IMR-90 (cell line): ENCODE measurements around the gene WDR91. TPM values are rescaled to one million over a fixed set of nuclear protein-coding genes. Genes with fewer than 3 reads are reported as not detected.

ENCODE experiments used
- ATAC-seq: fragments of 200-7000 bp; cut with Tn5 transposase; 2 replicates; pipeline ENCODE4 v1.9.1; 2020; ENCODE audit warnings: low read depth, mild to moderate bottlenecking, moderate library complexity
- BruUV-seq: library from RNA; stranded (reverse); fragments of 400-500 nt; replicated peaks from 2 replicates; lab custom pipeline; 2021; lab: Mats Ljungman, UMichigan
- CTCF ChIA-PET: fragments of 300-600 bp; formaldehyde crosslinking; extraction: SDS; loops from one replicate; lab custom pipeline; 2021; ENCODE audit warnings: antibody characterized with exemption; lab: Yijun Ruan, JAX
- POLR2A ChIA-PET: fragments of 300-600 bp; sonication (Branson Sonifier 250); formaldehyde crosslinking; loops from one replicate; lab custom pipeline; 2022; ENCODE audit warnings: antibody characterized with exemption; ENCODE audit not compliant: unreplicated experiment; lab: Charles Lee
- DNase-seq: peaks from one replicate; pipeline ENCODE4 v3.0.0; 2013
- H2AFZ ChIP-seq: replicated peaks from 2 replicates; pipeline ENCODE3; 2013; ENCODE audit warnings: low read length, mild to moderate bottlenecking; ENCODE audit not compliant: poor library complexity
- H2AK5ac ChIP-seq: 2 replicates; pipeline ENCODE4 v1.6.1; 2013; ENCODE audit warnings: low read depth, low read length, inconsistent platforms
- H2AK9ac ChIP-seq: replicated peaks from 2 replicates; pipeline ENCODE3; 2013; ENCODE audit warnings: mild to moderate bottlenecking, low read depth, low read length, moderate library complexity; ENCODE audit not compliant: poor library complexity
- H2BK120ac ChIP-seq: 2 replicates; pipeline ENCODE4 v1.6.1; 2013; ENCODE audit warnings: low read depth, low read length, inconsistent platforms
- H2BK15ac ChIP-seq: 3 replicates; pipeline ENCODE4 v1.6.1; 2013; ENCODE audit warnings: low read depth, low read length, inconsistent platforms
- H2BK20ac ChIP-seq: 2 replicates; pipeline ENCODE4 v1.6.1; 2013; ENCODE audit warnings: low read depth, mild to moderate bottlenecking, inconsistent platforms, low read length, moderate library complexity
- H2BK5ac ChIP-seq: 2 replicates; pipeline ENCODE4 v1.6.1; 2013; ENCODE audit warnings: mild to moderate bottlenecking, low read depth, low read length, inconsistent platforms; ENCODE audit not compliant: poor library complexity, severe bottlenecking
- H3K14ac ChIP-seq: replicated peaks from 2 replicates; pipeline ENCODE4 v1.6.1; 2013; ENCODE audit warnings: low read depth, low read length, inconsistent platforms
- H3K18ac ChIP-seq: 2 replicates; pipeline ENCODE4 v1.6.1; 2013; ENCODE audit warnings: low read depth, low read length, control low read depth
- H3K23ac ChIP-seq: 2 replicates; pipeline ENCODE4 v1.6.1; 2013; ENCODE audit warnings: low read depth, low read length, inconsistent platforms
- H3K27ac ChIP-seq: 2 replicates; pipeline ENCODE4 v1.5.1; 2013; ENCODE audit warnings: mild to moderate bottlenecking, control low read depth, low read length; ENCODE audit not compliant: insufficient read depth
- H3K27me3 ChIP-seq: 2 replicates; pipeline ENCODE4 v1.6.1; 2013; ENCODE audit warnings: low read length; ENCODE audit not compliant: control insufficient read depth, insufficient read depth
- H3K36me3 ChIP-seq: 2 replicates; pipeline ENCODE4 v1.6.1; 2013; ENCODE audit warnings: low read length, mixed read lengths; ENCODE audit not compliant: control insufficient read depth, insufficient read depth
- H3K4ac ChIP-seq: 2 replicates; pipeline ENCODE4 v1.6.1; 2013; ENCODE audit warnings: low read depth, low read length, inconsistent platforms
- H3K4me1 ChIP-seq: 2 replicates; pipeline ENCODE4 v1.6.1; 2013; ENCODE audit warnings: low read length, mixed read lengths; ENCODE audit not compliant: control insufficient read depth, insufficient read depth
- H3K4me2 ChIP-seq: 2 replicates; pipeline ENCODE4 v1.6.1; 2013; ENCODE audit warnings: low read depth, mild to moderate bottlenecking, control low read depth, low read length, moderate library complexity
- H3K4me3 ChIP-seq: 2 replicates; pipeline ENCODE4 v1.5.1; 2013; ENCODE audit warnings: low read depth, mild to moderate bottlenecking, control low read depth, low read length, moderate library complexity; ENCODE audit not compliant: insufficient read depth
- H3K56ac ChIP-seq: 2 replicates; pipeline ENCODE4 v1.6.1; 2013; ENCODE audit warnings: low read length, inconsistent platforms; ENCODE audit not compliant: insufficient read depth; ENCODE audit errors: extremely low read depth
- H3K79me1 ChIP-seq, 2 experiments: 2 replicates each; pipeline ENCODE4 v1.6.1; 2013; ENCODE audit warnings: low read length in 2 of 2, inconsistent platforms in 1 of 2, low read depth in 1 of 2
- H3K9ac ChIP-seq: 2 replicates; pipeline ENCODE4 v1.6.1; 2013; ENCODE audit warnings: low read depth, low read length, control low read depth
- H3K9me1 ChIP-seq: 2 replicates; pipeline ENCODE4 v1.6.1; 2013; ENCODE audit warnings: low read length, inconsistent platforms; ENCODE audit not compliant: insufficient read depth
- H3K9me3 ChIP-seq: 2 replicates; pipeline ENCODE4 v1.6.1; 2013; ENCODE audit warnings: low read length; ENCODE audit not compliant: control insufficient read depth, insufficient read depth
- H4K20me1 ChIP-seq: 2 replicates; pipeline ENCODE4 v1.6.1; 2013; ENCODE audit warnings: low read length, inconsistent platforms; ENCODE audit not compliant: insufficient read depth
- H4K5ac ChIP-seq: 2 replicates; pipeline ENCODE4 v1.6.1; 2013; ENCODE audit warnings: mild to moderate bottlenecking, low read depth, low read length, control low read depth
- H4K8ac ChIP-seq, 2 experiments: 2 replicates each; pipeline ENCODE4 v1.6.1; 2013; ENCODE audit warnings: low read depth in 2 of 2, low read length in 2 of 2, control low read depth in 1 of 2, inconsistent platforms in 1 of 2
- H4K91ac ChIP-seq: 2 replicates; pipeline ENCODE4 v1.6.1; 2013; ENCODE audit warnings: low read depth, low read length, inconsistent platforms; ENCODE audit not compliant: insufficient read depth
- BHLHE40 ChIP-seq: fragments of 150-350 bp; IDR thresholded peaks from 2 replicates; pipeline ENCODE4 v1.6.1; 2016; ENCODE audit warnings: mild to moderate bottlenecking, low read depth, low read length
- CEBPB ChIP-seq: IDR thresholded peaks from 2 replicates; pipeline ENCODE4 v1.6.1; 2012; ENCODE audit warnings: low read depth, low read length, improper control_type of control experiment
- CTCF ChIP-seq: conservative IDR thresholded peaks from 2 replicates; pipeline ENCODE4 v1.5.1; 2012; ENCODE audit warnings: mild to moderate bottlenecking, low read depth, low read length, improper control_type of control experiment
- ELK1 ChIP-seq: fragments of 150-350 bp; IDR thresholded peaks from 2 replicates; pipeline ENCODE4 v1.6.1; 2016; ENCODE audit warnings: low read depth, mild to moderate bottlenecking, low read length, moderate library complexity, borderline replicate concordance
- MXI1 ChIP-seq: IDR thresholded peaks from 2 replicates; pipeline ENCODE4 v1.6.1; 2012; ENCODE audit warnings: low read depth, mild to moderate bottlenecking, low read length, moderate library complexity, borderline replicate concordance
- RCOR1 ChIP-seq: IDR thresholded peaks from 2 replicates; pipeline ENCODE4 v1.6.1; 2012; ENCODE audit warnings: mild to moderate bottlenecking, low read length, improper control_type of control experiment; ENCODE audit not compliant: insufficient replicate concordance
- USF2 ChIP-seq: fragments of 150-350 bp; IDR thresholded peaks from 2 replicates; pipeline ENCODE4 v1.6.1; 2017; ENCODE audit warnings: mild to moderate bottlenecking, antibody characterized with exemption, low read length, low read depth
- WGBS, 2 experiments: methylation state at CpG; one replicate each; pipeline versions ENCODE4 v1.1.5 to v1.1.7; 2013; ENCODE audit warnings: missing lambda C conversion rate in 2 of 2; ENCODE audit not compliant: insufficient read length in 1 of 2; ENCODE audit errors: extremely low coverage in 2 of 2; 5-methylcytosine and 5-hydroxymethylcytosine counted together
- dilution Hi-C: fragments of 300-500 bp; cut with HindIII; formaldehyde crosslinking; loops from one replicate; pipeline ENCODE4 v1.14.3; 2018; ENCODE audit warnings: low sequenced_read_pairs; ENCODE audit not compliant: unreplicated experiment
- in situ Hi-C: fragments of 300-500 bp; cut with MboI; formaldehyde crosslinking; loops from 3 replicates; pipeline ENCODE4 v1.14.3; 2019; ENCODE audit warnings: low sequenced_read_pairs, inconsistent platforms, mixed read lengths
- intact Hi-C: fragments of 100-400 bp; cut with micrococcal nuclease; formaldehyde crosslinking; loops from 2 replicates; pipeline ENCODE4 v1.10.0; 2022
- polyA plus RNA-seq, 3 experiments: library from polyadenylated mRNA; depleted of rRNA; stranded (reverse); fragments of >200 nt; gene quantifications; 2 replicates each; pipeline ENCODE4 v1.2.3, GENCODE V29; 2012; ENCODE audit warnings: low replicate concordance in 1 of 3
- total RNA-seq: library from RNA; depleted of rRNA; stranded (reverse); fragments of >200 nt; gene quantifications from 2 replicates; pipeline ENCODE4 v1.2.3, GENCODE V29; 2012

The WDR91 gene
- total and polyA plus RNA-seq, 2 of the 4 experiments (the other 2 are of a cell fraction) = 5.2 to 10.3 TPM

GRCh38 chr7:135224027-135224426, 12.7 kb upstream of the WDR91 start:
- intact Hi-C loops (no loop called here), dilution Hi-C loops (no loop called here)

More at GRCh38 chr7:135224027-135224426, 12.7 kb upstream of the WDR91 start:
- POLR2A ChIA-PET = interaction anchor here (0.6 kb wide), 1 partner anchor 13 kb away, joined by 3 read pairs; the partner anchor contains the start of gene WDR91
- Histone ChIP-seq H4K20me1 (no peaks in the 10 kb centered on the region), H3K27me3 (peaks cover 6% of the 10 kb centered on the region), H4K5ac (no peak overlapping the region), H3K27ac (no peak overlapping the region), H2BK120ac (no peak overlapping the region), H4K8ac (no peak overlapping the region), H3K4me1 (no peaks in the 10 kb centered on the region), H2AFZ (no peak overlapping the region), H3K56ac (no peak overlapping the region), H3K79me1 (no peaks in the 10 kb centered on the region), H3K18ac (no peak overlapping the region), H3K9ac (no peak overlapping the region), H3K9me1 (no peaks in the 10 kb centered on the region), H3K36me3 (no peaks in the 10 kb centered on the region), H3K9me3 (no peaks in the 10 kb centered on the region), H3K14ac (no peak overlapping the region), H2AK5ac (no peak overlapping the region), H3K4me3 (no peak overlapping the region), H2AK9ac (no peak overlapping the region), H2BK20ac (no peak overlapping the region), H4K91ac (no peak overlapping the region), H2BK5ac (no peak overlapping the region), H3K4me2 (no peak overlapping the region), H3K23ac (no peak overlapping the region), H3K4ac (no peak overlapping the region), H2BK15ac (no peak overlapping the region)
- DNase-seq (no peak), ATAC-seq (no peak)
- no TSS peak for BruUV-seq
- CTCF ChIA-PET = no interaction called here
- in situ Hi-C loops = no loop called here
- WGBS, 2 experiments = no CpG with 5 or more reads among the region's 1 CpG
- no peak for TF ChIP-seq CEBPB
- no peak for TF ChIP-seq MXI1
- TF ChIP-seq ELK1 = no peak
- no peak for TF ChIP-seq RCOR1
- no peak for TF ChIP-seq BHLHE40
- no peak for TF ChIP-seq USF2
- TF ChIP-seq CTCF = no peak
